ENCODE measurements around the gene TUBE1. TPM values are rescaled to one million over a fixed set of nuclear protein-coding genes. Genes with fewer than 3 reads are reported as not detected.

The TUBE1 gene
- total and polyA plus RNA-seq, 2 donors (not counting 3 experiments of a cell fraction or from before 2014, with no cell fraction given), result 6.7 to 15.8 TPM

DNA sequence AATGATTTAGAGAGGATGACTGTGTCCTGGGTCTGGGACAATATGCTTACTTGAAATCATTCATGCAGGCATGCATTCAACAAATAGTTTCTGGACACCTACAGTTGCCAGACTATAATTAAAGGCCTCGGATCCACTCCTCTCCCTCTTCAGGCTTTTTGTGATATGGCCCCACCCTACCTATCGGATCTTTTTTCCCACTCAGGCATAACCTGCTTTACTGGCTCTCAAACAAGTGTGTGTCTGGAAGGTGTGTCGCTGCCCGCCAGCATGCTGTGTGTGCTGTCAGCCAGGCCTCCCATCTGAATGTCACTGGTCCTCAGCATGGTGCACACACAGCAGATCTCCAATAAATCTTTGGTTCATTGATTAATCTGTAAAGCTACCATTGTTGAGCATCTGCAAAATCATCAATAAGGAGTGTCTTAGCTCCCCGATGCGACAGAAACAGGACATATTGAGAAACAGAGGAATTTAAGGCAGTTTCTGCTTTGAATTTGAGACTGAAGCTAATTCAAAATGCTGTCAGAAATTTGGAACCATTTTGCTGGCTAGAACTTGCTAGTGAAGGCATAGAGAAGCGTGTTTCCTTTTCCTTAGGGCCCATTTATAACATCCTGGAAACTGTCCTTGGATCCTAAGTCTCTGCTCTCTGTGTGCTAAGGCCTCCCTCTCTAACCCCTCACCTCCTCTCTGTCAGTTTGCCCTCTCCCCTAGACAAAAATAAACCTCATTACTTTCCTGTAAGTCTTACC lies 56.9 kb downstream of the TUBE1 start:
- Histone ChIP-seq H3K36me3 (ENCODE audit: control insufficient read depth in 2 of 2, extremely low read depth in 1 of 2, insufficient read depth in 2 of 2, low read length in 2 of 2) (no peaks in the 10 kb centered on the region), H3K9me3 (replicated peaks; ENCODE audit: control insufficient read depth, insufficient read depth, low read length) (no peaks in the 10 kb centered on the region), H3K27me3 (ENCODE audit: control insufficient read depth in 2 of 2, insufficient read depth in 2 of 2, low read length in 2 of 2) (peaks cover 0 to 2% of the 10 kb centered on the region in 2 experiments), H3K79me2 (ENCODE audit: control insufficient read depth, insufficient read depth, low read length) (no peaks in the 10 kb centered on the region), H3K9ac (replicated peaks; ENCODE audit: extremely low read depth, insufficient read depth, low read length) (no peak overlapping the region), H3K4me3 (replicated peaks in 1 of 3; ENCODE audit: insufficient read depth in 1 of 3, low read depth in 1 of 3, low read length in 3 of 3) (no peak overlapping the region), H3K4me2 (ENCODE audit: insufficient read depth, low read length) (no peak overlapping the region), H3K4me1 (ENCODE audit: control insufficient read depth, extremely low read depth, insufficient read depth, low read length) (no peaks in the 10 kb centered on the region), H4K20me1 (replicated peaks; ENCODE audit: control insufficient read depth, extremely low read depth, insufficient read depth, low read length) (no peaks in the 10 kb centered on the region), H3K27ac (ENCODE audit: insufficient read depth, low read depth, low read length) (no peak overlapping the region), H3K9me1 (replicated peaks; ENCODE audit: control insufficient read depth, extremely low read depth, insufficient read depth, low read length) (no peaks in the 10 kb centered on the region), H2AFZ (ENCODE audit: low read depth, low read length) (no peak overlapping the region)
- ChIA-PET CTCF (interaction anchor here (1.7 to 2.1 kb wide), 3 partner anchors 12 to 320 kb away, joined by 4 to 8 read pairs (median 6); no protein-coding TSS in a partner anchor), POLR2A (no interaction called here)
- TF ChIP-seq EZH2 (IDR thresholded peaks at IDR 0.05; ENCODE audit: borderline replicate concordance, low read depth, low read length, severe bottlenecking), result no peak
- TF ChIP-seq GATA2 (IDR thresholded peaks at IDR 0.05; ENCODE audit: insufficient read depth, insufficient read length, low read depth, low read length), result no peak
- no peak for TF ChIP-seq JUN (IDR thresholded peaks at IDR 0.05; ENCODE audit: borderline replicate concordance, insufficient read depth, insufficient read length, low read depth)
- TF ChIP-seq POLR2AphosphoS5 (IDR thresholded peaks at IDR 0.05; ENCODE audit: insufficient read depth, low read depth, low read length), result no peak
- TF ChIP-seq MYC (IDR thresholded peaks at IDR 0.05; ENCODE audit: low read depth, low read length), result no peak
- no peak for TF ChIP-seq FOS (IDR thresholded peaks at IDR 0.05; ENCODE audit: borderline replicate concordance, insufficient read depth, low read length)
- no peak for TF ChIP-seq POLR2A (IDR thresholded peaks at IDR 0.05; ENCODE audit: low read depth, low read length)
- TF ChIP-seq, protein P1, sequence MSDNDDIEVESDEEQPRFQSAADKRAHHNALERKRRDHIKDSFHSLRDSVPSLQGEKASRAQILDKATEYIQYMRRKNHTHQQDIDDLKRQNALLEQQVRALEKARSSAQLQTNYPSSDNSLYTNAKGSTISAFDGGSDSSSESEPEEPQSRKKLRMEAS (IDR thresholded peaks at IDR 0.05; ENCODE audit: insufficient read depth, insufficient read length), result no peak
- TF ChIP-seq, protein P2, sequence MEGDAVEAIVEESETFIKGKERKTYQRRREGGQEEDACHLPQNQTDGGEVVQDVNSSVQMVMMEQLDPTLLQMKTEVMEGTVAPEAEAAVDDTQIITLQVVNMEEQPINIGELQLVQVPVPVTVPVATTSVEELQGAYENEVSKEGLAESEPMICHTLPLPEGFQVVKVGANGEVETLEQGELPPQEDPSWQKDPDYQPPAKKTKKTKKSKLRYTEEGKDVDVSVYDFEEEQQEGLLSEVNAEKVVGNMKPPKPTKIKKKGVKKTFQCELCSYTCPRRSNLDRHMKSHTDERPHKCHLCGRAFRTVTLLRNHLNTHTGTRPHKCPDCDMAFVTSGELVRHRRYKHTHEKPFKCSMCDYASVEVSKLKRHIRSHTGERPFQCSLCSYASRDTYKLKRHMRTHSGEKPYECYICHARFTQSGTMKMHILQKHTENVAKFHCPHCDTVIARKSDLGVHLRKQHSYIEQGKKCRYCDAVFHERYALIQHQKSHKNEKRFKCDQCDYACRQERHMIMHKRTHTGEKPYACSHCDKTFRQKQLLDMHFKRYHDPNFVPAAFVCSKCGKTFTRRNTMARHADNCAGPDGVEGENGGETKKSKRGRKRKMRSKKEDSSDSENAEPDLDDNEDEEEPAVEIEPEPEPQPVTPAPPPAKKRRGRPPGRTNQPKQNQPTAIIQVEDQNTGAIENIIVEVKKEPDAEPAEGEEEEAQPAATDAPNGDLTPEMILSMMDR (IDR thresholded peaks at IDR 0.05; ENCODE audit: extremely low read depth in 1 of 2, insufficient read depth in 1 of 2, low read depth in 1 of 2, low read length in 2 of 2), result no peak
- dilution Hi-C loops (cut with MboI; ENCODE audit: extremely low pct_ligation_motif_present, low sequenced_read_pairs) (no loop called here), intact Hi-C loops (cut with micrococcal nuclease) (no loop called here)
- no TSS peak for BruUV-seq (replicated peaks)
- FAIRE-seq, result no peak
- no peak for DNase-seq (ENCODE audit: low read depth, low spot score)

Measured in endothelial cell of umbilical vein (primary cell).